SK-N-SH (cell line): ENCODE measurements around the gene SLC1A7. TPM values are rescaled to one million over a fixed set of nuclear protein-coding genes. Genes with fewer than 3 reads are reported as not detected.

Experiments
- CTCF ChIA-PET: fragments of 300-600, 350-600 bp; formaldehyde crosslinking; extraction: SDS; loops from one replicate; lab custom pipeline; 2021; lab: Yijun Ruan, JAX
- POLR2A ChIA-PET: fragments of 350-600 bp; sonication (Branson Sonifier 250); formaldehyde crosslinking; extraction: SDS; loops from one replicate; lab custom pipeline; 2020; ENCODE audit warnings: antibody characterized with exemption, inconsistent platforms; lab: Yijun Ruan, JAX
- DNase-seq: peaks from one replicate; pipeline ENCODE4 v3.0.0; 2012
- H2AFZ ChIP-seq: fragments of 200-600 bp; sonication (generic); 2 replicates; pipeline ENCODE4 v1.8.1; 2016; ENCODE audit warnings: antibody characterized with exemption, mild to moderate bottlenecking, low read depth
- H3F3A ChIP-seq: fragments of 200-600 bp; sonication (generic); replicated peaks from 2 replicates; pipeline ENCODE3; 2016; ENCODE audit warnings: antibody characterized with exemption, mild to moderate bottlenecking; ENCODE audit not compliant: insufficient read depth
- H3K27ac ChIP-seq, 2 experiments: fragments of 200-500 bp in 1 of 2; fragments of 200-600 bp in 1 of 2; sonication (Bioruptor generic) in 1 of 2; sonication (generic), shearing (Covaris generic) in 1 of 2; 2 replicates each; pipeline versions ENCODE4 v1.5.1 to v1.6.1; 2014 to 2016; ENCODE audit warnings: low read depth in 2 of 2, inconsistent platforms in 1 of 2, low read length in 1 of 2, mild to moderate bottlenecking in 1 of 2, mixed read lengths in 1 of 2
- H3K27me3 ChIP-seq: fragments of 200-600 bp; sonication (generic), shearing (Covaris generic); 2 replicates; pipeline ENCODE4 v1.6.1; 2016; ENCODE audit warnings: mixed run types; ENCODE audit not compliant: insufficient read depth
- H3K36me3 ChIP-seq, 2 experiments: fragments of 200-500 bp in 1 of 2; fragments of 200-600 bp in 1 of 2; sonication (Bioruptor generic) in 1 of 2; sonication (generic) in 1 of 2; replicated peaks in 1 of 2; 2 replicates each; pipeline versions ENCODE3 to v1.5.1; 2014 to 2016; ENCODE audit warnings: low read length in 1 of 2, mild to moderate bottlenecking in 1 of 2; ENCODE audit not compliant: insufficient read depth in 2 of 2, control insufficient read depth in 1 of 2
- H3K4me1 ChIP-seq, 2 experiments: fragments of 200-500 bp in 1 of 2; fragments of 200-600 bp in 1 of 2; sonication (Bioruptor generic) in 1 of 2; sonication (generic), shearing (Covaris generic) in 1 of 2; 2 replicates each; pipeline versions ENCODE4 v1.5.1 to v1.6.1; 2014 to 2016; ENCODE audit warnings: low read depth in 1 of 2, low read length in 1 of 2, mixed run types in 1 of 2; ENCODE audit not compliant: insufficient read depth in 2 of 2, control insufficient read depth in 1 of 2
- H3K4me2 ChIP-seq: fragments of 200-600 bp; sonication (generic), shearing (Covaris generic); 2 replicates; pipeline ENCODE4 v1.6.1; 2017; ENCODE audit warnings: mixed run types
- H3K4me3 ChIP-seq, 2 experiments: fragments of 200-500 bp in 1 of 2; fragments of 200-600 bp in 1 of 2; sonication (Bioruptor generic) in 1 of 2; sonication (generic), shearing (Covaris generic) in 1 of 2; 2 replicates each; pipeline versions ENCODE4 v1.5.1 to v1.8.1; 2014 to 2016; ENCODE audit warnings: low read depth in 2 of 2, inconsistent platforms in 1 of 2, low read length in 1 of 2, mild to moderate bottlenecking in 1 of 2, mixed read lengths in 1 of 2, moderate library complexity in 1 of 2
- H3K79me2 ChIP-seq: fragments of 200-600 bp; sonication (generic); 2 replicates; pipeline ENCODE4 v1.8.1; 2017; ENCODE audit warnings: mild to moderate bottlenecking; ENCODE audit not compliant: insufficient read depth
- H3K9ac ChIP-seq: fragments of 200-600 bp; sonication (generic); 2 replicates; pipeline ENCODE4 v1.6.1; 2017; ENCODE audit warnings: mixed run types
- H3K9me2 ChIP-seq: fragments of 200-600 bp; sonication (generic); 2 replicates; pipeline ENCODE4 v1.6.1; 2017; ENCODE audit warnings: mixed run types
- H3K9me3 ChIP-seq: fragments of 200-600 bp; sonication (generic); 2 replicates; pipeline ENCODE4 v1.6.1; 2017; ENCODE audit warnings: mixed run types, mild to moderate bottlenecking, moderate library complexity
- H4K20me1 ChIP-seq: fragments of 200-600 bp; sonication (generic); 2 replicates; pipeline ENCODE4 v1.6.1; 2017; ENCODE audit warnings: mild to moderate bottlenecking, mixed run types; ENCODE audit not compliant: insufficient read depth
- ELF1 ChIP-seq: IDR thresholded peaks from 2 replicates; pipeline ENCODE4 v1.4.0; 2012
- FOXJ3 ChIP-seq: sonication (generic); formaldehyde crosslinking; IDR thresholded peaks from 2 replicates; pipeline ENCODE4 v1.5.1; 2020; ENCODE audit warnings: mild to moderate bottlenecking, missing genetic modification reagents
- FOXM1 ChIP-seq: IDR thresholded peaks from 2 replicates; pipeline ENCODE4 v1.4.0; 2012; ENCODE audit warnings: low read depth, mild to moderate bottlenecking
- GABPA ChIP-seq: IDR thresholded peaks from 2 replicates; pipeline ENCODE4 v1.4.0; 2012; ENCODE audit warnings: low read depth, mild to moderate bottlenecking
- GATA2 ChIP-seq: sonication (generic); formaldehyde crosslinking; IDR thresholded peaks from 2 replicates; pipeline ENCODE4 v1.5.0; 2020; ENCODE audit warnings: mild to moderate bottlenecking, missing genetic modification reagents
- JUND ChIP-seq: IDR thresholded peaks from 2 replicates; pipeline ENCODE4 v1.4.0; 2012
- MAX ChIP-seq: IDR thresholded peaks from 2 replicates; pipeline ENCODE4 v1.4.0; 2012; ENCODE audit warnings: low read depth
- MXI1 ChIP-seq: IDR thresholded peaks from 2 replicates; pipeline ENCODE4 v1.6.1; 2012; ENCODE audit warnings: mild to moderate bottlenecking, low read depth, low read length, improper control_type of control experiment
- NFIC ChIP-seq: IDR thresholded peaks from 2 replicates; pipeline ENCODE4 v1.4.0; 2012; ENCODE audit warnings: borderline replicate concordance
- PBX3 ChIP-seq: IDR thresholded peaks from 2 replicates; pipeline ENCODE4; 2012
- POLR2AphosphoS5 ChIP-seq: IDR thresholded peaks from 2 replicates; pipeline ENCODE4 v1.6.1; 2012; ENCODE audit warnings: low read depth, low read length
- REST ChIP-seq: IDR thresholded peaks from 2 replicates; pipeline ENCODE4 v1.6.1; 2012; ENCODE audit warnings: mild to moderate bottlenecking, low read depth, low read length, moderate library complexity
- RFX5 ChIP-seq: IDR thresholded peaks from 2 replicates; pipeline ENCODE4 v1.6.1; 2012; ENCODE audit warnings: mild to moderate bottlenecking, improper control_type of control experiment, low read length
- TAF1 ChIP-seq: IDR thresholded peaks from 2 replicates; pipeline ENCODE4 v1.6.1; 2012; ENCODE audit warnings: low read depth, mild to moderate bottlenecking, low read length, moderate library complexity, borderline replicate concordance
- USF2 ChIP-seq: fragments of 150-350 bp; IDR thresholded peaks from 2 replicates; pipeline ENCODE4 v1.6.1; 2017; ENCODE audit warnings: antibody characterized with exemption, low read length, low read depth, borderline replicate concordance
- YY1 ChIP-seq: IDR thresholded peaks from 2 replicates; pipeline ENCODE4 v1.4.0; 2012; ENCODE audit warnings: low read depth, mild to moderate bottlenecking
- WGBS: methylation state at CpG from one replicate; pipeline ENCODE4 v1.1.6; 2017; ENCODE audit warnings: low lambda C conversion rate; 5-methylcytosine and 5-hydroxymethylcytosine counted together
- polyA plus RNA-seq, 3 experiments: library from polyadenylated mRNA; depleted of rRNA; stranded (reverse); fragments of >200 nt; gene quantifications; 2 replicates each; pipeline ENCODE4 v1.2.3, GENCODE V29; 2012

Gene SLC1A7
- polyA plus RNA-seq, 1 of the 3 experiments (the other 2 are of a cell fraction) = not detected

GRCh38 chr1:53145051-53145600 is 2.7 kb upstream of the SLC1A7 start:
- ChIA-PET POLR2A (interaction anchor here (0.6 kb wide), 1 partner anchor 541 kb away, joined by 5 read pairs; no protein-coding TSS in a partner anchor), CTCF (interaction anchor here (1.1 kb wide), 1 partner anchor 37 kb away, joined by 3 read pairs; no protein-coding TSS in a partner anchor)
- Histone ChIP-seq H4K20me1 (no peaks in the 10 kb centered on the region), H3K4me1 (peaks cover 14 to 20% of the 10 kb centered on the region in 2 experiments; a peak in 3 of 4 replicates), H3K27me3 (no peaks in the 10 kb centered on the region), H3K27ac (peak overlapping the region in 1 of 2 experiments; percentile 96; a peak in 3 of 4 replicates), H3K4me3 (no peak overlapping the region), H2AFZ (no peak overlapping the region), H3K4me2 (no peak overlapping the region; the same call in 1 of the 2 replicates), H3K36me3 (no peaks in the 10 kb centered on the region), H3K79me2 (no peaks in the 10 kb centered on the region), H3K9me3 (no peaks in the 10 kb centered on the region), H3K9ac (peak overlapping the region; percentile 47; the same call in 1 of the 2 replicates), H3F3A (peaks cover 19% of the 10 kb centered on the region)
- WGBS = 82% methylated on average over 9 of the region's 11 CpGs
- TF ChIP-seq PBX3 (no peak), TAF1 (no peak), ELF1 (no peak), NFIC (no peak), FOXM1 (no peak), JUND (no peak), GABPA (no peak), POLR2AphosphoS5 (no peak), USF2 (no peak), FOXJ3 (CRISPR knock-in tag) (no peak), MXI1 (no peak), YY1 (no peak), REST (no peak), RFX5 (no peak), MAX (no peak), GATA2 (CRISPR knock-in tag) (no peak)
- TF ChIP-seq, all 33 proteins: peak for 0
- DNase-seq = no peak
- H3K9me2 ChIP-seq = no peaks in the 10 kb centered on the region
